Measurements from ENCODE around the gene SMIM32.

DNA sequence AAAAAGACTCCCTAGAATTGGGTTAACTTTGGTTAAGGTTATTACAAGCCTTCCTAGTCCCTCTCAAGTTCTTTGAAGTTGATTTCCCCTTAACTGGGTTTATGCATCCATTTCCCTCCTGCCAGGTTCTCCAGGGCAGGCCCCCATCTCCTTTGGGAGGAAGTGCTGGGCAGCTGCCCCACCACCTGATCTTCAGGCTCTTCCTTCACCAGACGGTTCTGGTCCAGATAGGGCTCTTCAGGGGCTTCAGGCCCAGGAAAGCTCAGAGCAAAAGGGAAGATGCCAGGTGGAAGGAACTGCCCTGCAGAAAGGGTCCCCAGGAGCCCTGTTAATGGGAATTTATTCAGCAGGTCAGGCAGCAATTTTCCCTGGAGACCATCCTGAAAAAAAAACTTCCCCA is 2.1 kb downstream of the SMIM32 start:
- no peak for TF ChIP-seq POLR2A (IDR thresholded peaks at IDR 0.05)
- no peak for TF ChIP-seq CTCF (IDR thresholded peaks at IDR 0.05)
- no peak for TF ChIP-seq POLR2AphosphoS5 (IDR thresholded peaks at IDR 0.05)
